Activated CD4-positive, alpha-beta T cell treated with anti-CD3 and anti-CD28 coated beads for 36 hours (primary cell): Measurements from ENCODE around the gene PPARGC1A. TPM values are rescaled to one million over a fixed set of nuclear protein-coding genes. Genes with fewer than 3 reads are reported as not detected.

ENCODE experiments used
- ATAC-seq: fragments of 200-7000 bp; cut with Tn5 transposase; one replicate; pipeline ENCODE4 v1.10.0; 2021; ENCODE audit warnings: mild to moderate bottlenecking, moderate library complexity
- CTCF ChIA-PET: fragments of 350-600 bp; sonication (Branson Sonifier 250); formaldehyde crosslinking; loops from one replicate; lab custom pipeline; 2021; ENCODE audit warnings: antibody characterized with exemption; lab: Charles Lee
- POLR2A ChIA-PET: fragments of 350-600 bp; sonication (Branson Sonifier 250); formaldehyde crosslinking; loops from one replicate; lab custom pipeline; 2021; ENCODE audit warnings: antibody characterized with exemption, inconsistent platforms; lab: Charles Lee
- DNase-seq: peaks from one replicate; pipeline ENCODE4 v3.0.0-alpha.2; 2020
- H3K27ac Mint-ChIP-seq: one replicate; pipeline ENCODE4 v1.8.0; 2021; ENCODE audit warnings: mixed read lengths
- H3K27me3 Mint-ChIP-seq: one replicate; pipeline ENCODE4 v1.8.0; 2021; ENCODE audit warnings: mixed read lengths
- H3K36me3 Mint-ChIP-seq: one replicate; pipeline ENCODE4 v1.8.0; 2021; ENCODE audit warnings: low read depth, mixed read lengths
- H3K4me1 Mint-ChIP-seq: one replicate; pipeline ENCODE4 v1.8.0; 2021; ENCODE audit warnings: mixed read lengths
- H3K4me3 Mint-ChIP-seq: one replicate; pipeline ENCODE4 v1.8.0; 2021; ENCODE audit warnings: mild to moderate bottlenecking, moderate library complexity, mixed read lengths
- H3K9me3 Mint-ChIP-seq: one replicate; pipeline ENCODE4 v1.8.0; 2021; ENCODE audit warnings: low read depth, mixed read lengths
- intact Hi-C, 2 experiments: fragments of 100-400 bp; cut with DNase I in 1 of 2; cut with micrococcal nuclease in 1 of 2; formaldehyde crosslinking; loops; one replicate each; pipeline versions ENCODE4 v1.14.2 to v1.15.1; 2022 to 2024; cut with DNase I, micrococcal nuclease
- total RNA-seq, 2 experiments: library from RNA; stranded (reverse); gene quantifications; one replicate each; pipeline ENCODE4 v1.2.3, GENCODE V29; 2021

The PPARGC1A gene
- total RNA-seq, 2 experiments from 2014 or later = not detected

- intact Hi-C loops = no loop called here
- DNase-seq (no peak), ATAC-seq (no peak)
- no peak overlapping the region for H3K4me3 Mint-ChIP-seq
- no peak overlapping the region for H3K27ac Mint-ChIP-seq
- ChIA-PET POLR2A (no interaction called here), CTCF (no interaction called here)
- no peaks in the 10 kb centered on the region for H3K27me3 Mint-ChIP-seq
- H3K9me3 Mint-ChIP-seq = peaks cover 2% of the 10 kb centered on the region
- no peaks in the 10 kb centered on the region for H3K36me3 Mint-ChIP-seq
- H3K4me1 Mint-ChIP-seq = no peaks in the 10 kb centered on the region
These were observed 61.7 kb downstream of the PPARGC1A start for GRCh38 chr4:23828020-23828715.

- no peak overlapping the region for H3K4me3 Mint-ChIP-seq
- no peak overlapping the region for H3K27ac Mint-ChIP-seq
- ATAC-seq (no peak), DNase-seq (no peak)
- H3K27me3 Mint-ChIP-seq = no peaks in the 10 kb centered on the region
- CTCF ChIA-PET = no interaction called here
- H3K36me3 Mint-ChIP-seq = no peaks in the 10 kb centered on the region
- intact Hi-C loops = no loop called here
- POLR2A ChIA-PET = no interaction called here
- no peaks in the 10 kb centered on the region for H3K9me3 Mint-ChIP-seq
- H3K4me1 Mint-ChIP-seq = no peaks in the 10 kb centered on the region
These were observed 67.7 kb downstream of the PPARGC1A start for GRCh38 chr4:23822181-23822580.

- intact Hi-C loops = no loop called here
- no peak overlapping the region for H3K27ac Mint-ChIP-seq
- H3K4me3 Mint-ChIP-seq = no peak overlapping the region
- no peaks in the 10 kb centered on the region for H3K4me1 Mint-ChIP-seq
- H3K36me3 Mint-ChIP-seq = no peaks in the 10 kb centered on the region
- CTCF ChIA-PET = no interaction called here
- no peak for DNase-seq
- no peaks in the 10 kb centered on the region for H3K9me3 Mint-ChIP-seq
- ATAC-seq = no peak
- POLR2A ChIA-PET = no interaction called here
- H3K27me3 Mint-ChIP-seq = no peaks in the 10 kb centered on the region
These were observed 70.8 kb downstream of the PPARGC1A start for GRCh38 chr4:23819041-23819511.

- H3K27ac Mint-ChIP-seq = no peak overlapping the region
- ATAC-seq = no peak
- no peak overlapping the region for H3K4me3 Mint-ChIP-seq
- no peak for DNase-seq
- no peaks in the 10 kb centered on the region for H3K27me3 Mint-ChIP-seq
- H3K9me3 Mint-ChIP-seq = no peaks in the 10 kb centered on the region
- no peaks in the 10 kb centered on the region for H3K4me1 Mint-ChIP-seq
- ChIA-PET POLR2A (no interaction called here), CTCF (no interaction called here)
- intact Hi-C loops = no loop called here
- H3K36me3 Mint-ChIP-seq = no peaks in the 10 kb centered on the region
These were observed 71.6 kb downstream of the PPARGC1A start for GRCh38 chr4:23818097-23818885.

- H3K27me3 Mint-ChIP-seq = no peaks in the 10 kb centered on the region
- intact Hi-C loops = no loop called here
- ChIA-PET CTCF (no interaction called here), POLR2A (no interaction called here)
- no peaks in the 10 kb centered on the region for H3K4me1 Mint-ChIP-seq
- ATAC-seq (no peak), DNase-seq (no peak)
- H3K27ac Mint-ChIP-seq = no peak overlapping the region
- H3K9me3 Mint-ChIP-seq = peaks cover 3% of the 10 kb centered on the region
- H3K4me3 Mint-ChIP-seq = no peak overlapping the region
- H3K36me3 Mint-ChIP-seq = no peaks in the 10 kb centered on the region
These were observed 74.7 kb downstream of the PPARGC1A start for GRCh38 chr4:23814996-23815660.

DNA sequence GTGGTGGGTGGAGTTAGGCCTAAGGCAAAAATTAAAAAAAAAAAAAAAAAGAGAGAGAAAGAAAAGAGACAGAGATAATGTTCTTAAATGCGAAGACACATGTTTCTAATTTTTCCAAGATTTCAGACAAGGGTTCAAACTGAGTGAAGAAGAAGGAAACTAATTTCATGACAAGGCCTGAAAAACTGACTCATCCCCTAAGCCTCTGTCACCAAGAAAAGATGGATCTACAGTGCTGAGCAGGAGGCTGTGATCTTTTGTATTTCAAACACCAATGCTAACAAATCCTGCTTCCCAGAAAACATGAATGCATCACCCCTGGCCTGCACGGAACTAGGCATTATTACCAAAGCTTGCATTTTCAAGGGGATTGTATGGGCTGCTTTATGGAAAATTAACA lies 75.3 kb downstream of the PPARGC1A start:
- no peaks in the 10 kb centered on the region for H3K27me3 Mint-ChIP-seq
- H3K4me1 Mint-ChIP-seq = no peaks in the 10 kb centered on the region
- ChIA-PET POLR2A (no interaction called here), CTCF (no interaction called here)
- ATAC-seq (no peak), DNase-seq (no peak)
- no peaks in the 10 kb centered on the region for H3K36me3 Mint-ChIP-seq
- intact Hi-C loops = no loop called here
- H3K27ac Mint-ChIP-seq = no peak overlapping the region
- peaks cover 3% of the 10 kb centered on the region for H3K9me3 Mint-ChIP-seq
- no peak overlapping the region for H3K4me3 Mint-ChIP-seq

DNA sequence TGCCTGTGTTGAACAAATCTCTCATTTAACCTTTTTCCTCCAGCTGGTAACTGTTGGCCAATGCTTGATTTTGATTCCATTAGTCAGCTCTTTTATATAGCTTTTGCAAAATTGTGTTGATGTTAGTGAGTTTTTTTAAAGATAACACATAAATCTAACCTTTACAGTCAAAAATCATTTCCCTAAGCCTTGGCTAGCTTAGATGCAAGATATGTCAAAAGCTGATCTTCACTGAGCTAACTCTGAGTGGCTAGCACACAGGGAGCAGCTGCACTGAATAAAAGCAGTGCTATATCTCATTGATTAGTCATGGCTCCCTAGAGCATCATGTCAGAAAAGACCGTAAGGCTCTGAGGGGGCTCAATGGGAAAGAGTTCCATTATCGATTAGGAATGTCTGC lies 78.7 kb downstream of the PPARGC1A start:
- DNase-seq = no peak
- CTCF ChIA-PET = interaction anchor here (0.6 kb wide), 1 partner anchor 53 kb away, joined by 3 read pairs; no protein-coding TSS in a partner anchor
- Mint-ChIP-seq H3K4me3 (no peak overlapping the region), H3K27ac (no peak overlapping the region), H3K27me3 (no peaks in the 10 kb centered on the region), H3K36me3 (no peaks in the 10 kb centered on the region), H3K4me1 (no peaks in the 10 kb centered on the region), H3K9me3 (peaks cover 3% of the 10 kb centered on the region)
- POLR2A ChIA-PET = no interaction called here
- no peak for ATAC-seq
- intact Hi-C loops = no loop called here

DNA sequence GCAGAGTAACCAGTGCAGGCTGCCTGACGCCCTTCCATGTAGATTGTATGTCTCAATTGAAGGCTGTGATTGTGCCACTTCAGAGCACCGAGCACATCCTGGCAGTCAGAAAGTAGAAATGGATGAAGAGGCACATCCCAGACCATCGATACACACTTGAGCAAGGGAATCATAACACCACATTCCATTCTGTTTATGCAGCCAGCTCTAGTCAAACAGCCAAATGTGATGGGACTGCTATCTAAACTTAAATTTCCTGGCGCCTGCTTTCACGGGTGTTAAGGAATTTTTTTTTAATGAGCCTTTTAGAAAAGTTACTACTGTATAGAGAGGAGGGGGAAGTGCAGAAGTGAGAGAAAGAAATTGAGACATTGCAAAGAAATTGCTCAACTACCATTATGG lies 84.4 kb downstream of the PPARGC1A start:
- Mint-ChIP-seq H3K4me3 (no peak overlapping the region), H3K9me3 (peaks cover 5% of the 10 kb centered on the region), H3K27me3 (no peaks in the 10 kb centered on the region), H3K4me1 (no peaks in the 10 kb centered on the region), H3K27ac (no peak overlapping the region), H3K36me3 (no peaks in the 10 kb centered on the region)
- no peak for DNase-seq
- no peak for ATAC-seq
- intact Hi-C loops = no loop called here
- ChIA-PET CTCF (no interaction called here), POLR2A (no interaction called here)

GRCh38 chr4:23789762-23790161 lies 100.1 kb downstream of the PPARGC1A start:
- intact Hi-C loops = no loop called here
- H3K4me3 Mint-ChIP-seq = no peak overlapping the region
- H3K36me3 Mint-ChIP-seq = no peaks in the 10 kb centered on the region
- H3K4me1 Mint-ChIP-seq = no peaks in the 10 kb centered on the region
- no peak overlapping the region for H3K27ac Mint-ChIP-seq
- ChIA-PET POLR2A (no interaction called here), CTCF (no interaction called here)
- no peak for DNase-seq
- peaks cover 11% of the 10 kb centered on the region for H3K9me3 Mint-ChIP-seq
- no peaks in the 10 kb centered on the region for H3K27me3 Mint-ChIP-seq
- no peak for ATAC-seq

DNA sequence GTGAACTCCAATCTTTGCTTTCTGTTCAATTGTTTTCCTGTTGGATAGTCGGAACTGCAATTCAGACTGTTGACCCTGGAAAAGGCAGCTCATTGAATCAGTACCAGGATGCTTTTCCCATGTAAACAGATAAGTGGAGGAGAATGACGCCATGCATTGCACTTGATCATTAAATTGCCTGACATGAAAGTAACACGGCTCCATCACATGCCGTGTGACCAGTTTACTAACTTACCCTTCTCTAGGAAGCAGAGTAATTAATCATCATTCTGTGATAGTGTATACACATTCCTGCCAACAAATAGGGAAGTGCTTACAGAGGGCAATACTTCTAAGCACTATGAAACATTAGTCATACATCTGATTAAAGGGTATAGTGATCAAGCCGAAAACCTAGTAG lies 101.4 kb downstream of the PPARGC1A start:
- intact Hi-C loops = no loop called here
- no peak overlapping the region for H3K4me3 Mint-ChIP-seq
- POLR2A ChIA-PET = no interaction called here
- H3K4me1 Mint-ChIP-seq = no peaks in the 10 kb centered on the region
- DNase-seq (no peak), ATAC-seq (no peak)
- H3K9me3 Mint-ChIP-seq = peaks cover 13% of the 10 kb centered on the region
- H3K27me3 Mint-ChIP-seq = no peaks in the 10 kb centered on the region
- no peak overlapping the region for H3K27ac Mint-ChIP-seq
- CTCF ChIA-PET = no interaction called here
- H3K36me3 Mint-ChIP-seq = no peaks in the 10 kb centered on the region

GRCh38 chr4:23788027-23788426 lies 101.8 kb downstream of the PPARGC1A start:
- peaks cover 15% of the 10 kb centered on the region for H3K9me3 Mint-ChIP-seq
- no peaks in the 10 kb centered on the region for H3K36me3 Mint-ChIP-seq
- ATAC-seq (no peak), DNase-seq (no peak)
- H3K4me1 Mint-ChIP-seq = no peaks in the 10 kb centered on the region
- ChIA-PET POLR2A (no interaction called here), CTCF (no interaction called here)
- intact Hi-C loops = no loop called here
- no peaks in the 10 kb centered on the region for H3K27me3 Mint-ChIP-seq
- no peak overlapping the region for H3K27ac Mint-ChIP-seq
- H3K4me3 Mint-ChIP-seq = no peak overlapping the region
